GM21526 (cell line): ENCODE measurements around the gene HOXD4.

ENCODE experiments used
- ATAC-seq: cut with Tn5 transposase; IDR thresholded peaks from one replicate; pipeline ENCODE4 v1.9.1; 2021; ENCODE audit warnings: moderate library complexity; ENCODE audit not compliant: unreplicated experiment, low FRiP score

Gene HOXD4

GRCh38 chr2:176124947-176125771 lies 26.2 kb upstream of the HOXD4 start:
- ATAC-seq: no peak

- ATAC-seq: no peak
Measured at GRCh38 chr2:176125772-176126054, 25.6 kb upstream of the HOXD4 start.

- no peak for ATAC-seq
Measured at GRCh38 chr2:176126929-176127773, 24.2 kb upstream of the HOXD4 start.

- no peak for ATAC-seq
Measured at GRCh38 chr2:176127774-176128072, 23.6 kb upstream of the HOXD4 start.

GRCh38 chr2:176128172-176128981 lies 23.0 kb upstream of the HOXD4 start:
- ATAC-seq: no peak

- ATAC-seq: no peak
Measured at GRCh38 chr2:176128982-176129796, 22.2 kb upstream of the HOXD4 start, which contains the start of gene HOXD8. TSS of gene HOXD8 (plus strand) at chr2:176129705. CDS start at chr2:176130367, 662 bp downstream.

- no peak for ATAC-seq
Measured at GRCh38 chr2:176129813-176130146, 21.6 kb upstream of the HOXD4 start.

GRCh38 chr2:176130147-176130956 lies 21.0 kb upstream of the HOXD4 start:
- no peak for ATAC-seq

- ATAC-seq: no peak
Measured at GRCh38 chr2:176130957-176131847, 20.1 kb upstream of the HOXD4 start.

- ATAC-seq: no peak
Measured at GRCh38 chr2:176131848-176132158, 19.5 kb upstream of the HOXD4 start.

GRCh38 chr2:176132205-176133171 lies 18.9 kb upstream of the HOXD4 start:
- no peak for ATAC-seq

GRCh38 chr2:176133389-176133788 lies 18.0 kb upstream of the HOXD4 start:
- ATAC-seq: no peak

- no peak for ATAC-seq
Measured at GRCh38 chr2:176134035-176134434, 17.3 kb upstream of the HOXD4 start.

GRCh38 chr2:176135035-176135440 lies 16.3 kb upstream of the HOXD4 start:
- no peak for ATAC-seq

- ATAC-seq: no peak
Measured at GRCh38 chr2:176136374-176137251, 14.7 kb upstream of the HOXD4 start.

- ATAC-seq: no peak
Measured at GRCh38 chr2:176137252-176137580, 14.1 kb upstream of the HOXD4 start.

GRCh38 chr2:176137906-176138305 lies 13.4 kb upstream of the HOXD4 start:
- ATAC-seq: no peak
